Mesothelial cell of epicardium (in vitro differentiated cells): Measurements from ENCODE around the gene VWCE. TPM values are rescaled to one million over a fixed set of nuclear protein-coding genes. Genes with fewer than 3 reads are reported as not detected.
"Not testable (repeated sequence)": the region's sequence is repeated elsewhere in the genome, so short reads cannot be mapped to it uniquely, and the experiment has no call there.

ENCODE experiments used
- DNase-seq, 2 experiments: peaks; one replicate each; pipeline ENCODE4 v3.0.0; 2021; ENCODE audit warnings: low spot score in 2 of 2; ENCODE audit not compliant: unreplicated experiment in 2 of 2
- H3K27ac Mint-ChIP-seq: 2 replicates; pipeline ENCODE4 v1.8.0; 2021; ENCODE audit warnings: mixed read lengths
- H3K27me3 Mint-ChIP-seq: 2 replicates; pipeline ENCODE4 v1.8.0; 2021; ENCODE audit warnings: low read depth, mixed read lengths
- H3K36me3 Mint-ChIP-seq: 2 replicates; pipeline ENCODE4 v1.8.0; 2021; ENCODE audit warnings: mixed read lengths
- H3K4me1 Mint-ChIP-seq: 2 replicates; pipeline ENCODE4 v1.8.0; 2021; ENCODE audit warnings: mixed read lengths
- H3K4me3 Mint-ChIP-seq: 2 replicates; pipeline ENCODE4 v1.8.0; 2021; ENCODE audit warnings: mild to moderate bottlenecking, moderate library complexity, mixed read lengths
- H3K9me3 Mint-ChIP-seq: 2 replicates; pipeline ENCODE4 v1.8.0; 2021; ENCODE audit warnings: mixed read lengths
- CTCF ChIP-seq: fragments of 200-600 bp; sonication (generic); IDR thresholded peaks from one replicate; pipeline ENCODE4 v1.5.0; 2021; ENCODE audit warnings: antibody characterized with exemption; ENCODE audit not compliant: unreplicated experiment
- total RNA-seq: library from RNA; stranded (reverse); gene quantifications from 3 replicates; pipeline ENCODE4 v1.2.1, GENCODE V29; 2021

Gene VWCE
- total RNA-seq, 1 donor from 2014 or later = 8.7 TPM

- no peak for TF ChIP-seq CTCF
- Mint-ChIP-seq H3K9me3 (no peaks in the 10 kb centered on the region), H3K27me3 (no peaks in the 10 kb centered on the region), H3K36me3 (no peaks in the 10 kb centered on the region), H3K4me3 (no peak overlapping the region), H3K4me1 (no peaks in the 10 kb centered on the region), H3K27ac (no peak overlapping the region)
- DNase-seq = no peak
These were observed 38.2 kb downstream of the VWCE start for GRCh38 chr11:61256710-61257482.

- peak in 1 of 2 experiments; percentile 66 for DNase-seq
- H3K27me3 Mint-ChIP-seq = peaks cover under 1% of the 10 kb centered on the region
- H3K36me3 Mint-ChIP-seq = no peaks in the 10 kb centered on the region
- TF ChIP-seq CTCF = peak; percentile 64
- no peaks in the 10 kb centered on the region for H3K9me3 Mint-ChIP-seq
- H3K4me3 Mint-ChIP-seq = no peak overlapping the region
- H3K4me1 Mint-ChIP-seq = no peaks in the 10 kb centered on the region
- no peak overlapping the region for H3K27ac Mint-ChIP-seq
These were observed 40.6 kb downstream of the VWCE start for GRCh38 chr11:61254403-61255025.

GRCh38 chr11:61252332-61252731, 42.8 kb downstream of the VWCE start:
- H3K4me3 Mint-ChIP-seq, H3K9me3 Mint-ChIP-seq, DNase-seq, H3K27ac Mint-ChIP-seq, H3K4me1 Mint-ChIP-seq, H3K36me3 Mint-ChIP-seq, H3K27me3 Mint-ChIP-seq: not testable (repeated sequence)

GRCh38 chr11:61250796-61251765, 44.0 kb downstream of the VWCE start:
- not testable (repeated sequence) for H3K36me3 Mint-ChIP-seq, H3K4me3 Mint-ChIP-seq, H3K9me3 Mint-ChIP-seq, H3K27ac Mint-ChIP-seq, H3K4me1 Mint-ChIP-seq, H3K27me3 Mint-ChIP-seq, DNase-seq

GRCh38 chr11:61249201-61249600, 45.9 kb downstream of the VWCE start:
- H3K9me3 Mint-ChIP-seq, H3K27ac Mint-ChIP-seq, H3K36me3 Mint-ChIP-seq, DNase-seq, H3K4me3 Mint-ChIP-seq, H3K4me1 Mint-ChIP-seq, H3K27me3 Mint-ChIP-seq: not testable (repeated sequence)

- H3K4me1 Mint-ChIP-seq, H3K36me3 Mint-ChIP-seq, H3K27ac Mint-ChIP-seq, H3K27me3 Mint-ChIP-seq, DNase-seq, H3K4me3 Mint-ChIP-seq, H3K9me3 Mint-ChIP-seq: not testable (repeated sequence)
These were observed 47.0 kb downstream of the VWCE start for GRCh38 chr11:61248071-61248470.

- H3K4me1 Mint-ChIP-seq, H3K27ac Mint-ChIP-seq, H3K9me3 Mint-ChIP-seq, H3K4me3 Mint-ChIP-seq, DNase-seq, H3K36me3 Mint-ChIP-seq, H3K27me3 Mint-ChIP-seq: not testable (repeated sequence)
These were observed 49.7 kb downstream of the VWCE start for GRCh38 chr11:61245284-61245964.

GRCh38 chr11:61241526-61241925, 53.6 kb downstream of the VWCE start:
- not testable (repeated sequence) for H3K4me1 Mint-ChIP-seq, H3K9me3 Mint-ChIP-seq

GRCh38 chr11:61240875-61241274, 54.2 kb downstream of the VWCE start, which contains the start of gene PGA5:
TSS of gene PGA5 (plus strand) at chr11:61241175. CDS start at chr11:61241227, 52 bp downstream.
- H3K27ac Mint-ChIP-seq, H3K4me3 Mint-ChIP-seq, H3K4me1 Mint-ChIP-seq, H3K9me3 Mint-ChIP-seq, DNase-seq, H3K27me3 Mint-ChIP-seq, H3K36me3 Mint-ChIP-seq: not testable (repeated sequence)

More at GRCh38 chr11:61241526-61241925, 53.6 kb downstream of the VWCE start:
- H3K27me3 Mint-ChIP-seq, H3K27ac Mint-ChIP-seq, H3K4me3 Mint-ChIP-seq, H3K36me3 Mint-ChIP-seq, DNase-seq: not testable (repeated sequence)

- H3K4me3 Mint-ChIP-seq, H3K27ac Mint-ChIP-seq, H3K27me3 Mint-ChIP-seq, H3K4me1 Mint-ChIP-seq, H3K36me3 Mint-ChIP-seq, H3K9me3 Mint-ChIP-seq, DNase-seq: not testable (repeated sequence)
These were observed 54.8 kb downstream of the VWCE start for GRCh38 chr11:61240288-61240687.

- not testable (repeated sequence) for H3K9me3 Mint-ChIP-seq, H3K27ac Mint-ChIP-seq, H3K36me3 Mint-ChIP-seq, H3K27me3 Mint-ChIP-seq, H3K4me1 Mint-ChIP-seq, DNase-seq, H3K4me3 Mint-ChIP-seq
These were observed 58.0 kb downstream of the VWCE start for GRCh38 chr11:61237130-61237529.
